GM12892 (cell line): Measurements from ENCODE around the gene TCF4.

ENCODE experiments used
- POLR2A ChIP-seq: IDR thresholded peaks from 2 replicates; pipeline ENCODE4 v1.6.1; 2011; ENCODE audit warnings: low read depth, low read length, control low read depth
- POLR2AphosphoS5 ChIP-seq: IDR thresholded peaks from 2 replicates; pipeline ENCODE4 v1.6.1; 2011; ENCODE audit warnings: low read depth, low read length, control low read depth

DNA sequence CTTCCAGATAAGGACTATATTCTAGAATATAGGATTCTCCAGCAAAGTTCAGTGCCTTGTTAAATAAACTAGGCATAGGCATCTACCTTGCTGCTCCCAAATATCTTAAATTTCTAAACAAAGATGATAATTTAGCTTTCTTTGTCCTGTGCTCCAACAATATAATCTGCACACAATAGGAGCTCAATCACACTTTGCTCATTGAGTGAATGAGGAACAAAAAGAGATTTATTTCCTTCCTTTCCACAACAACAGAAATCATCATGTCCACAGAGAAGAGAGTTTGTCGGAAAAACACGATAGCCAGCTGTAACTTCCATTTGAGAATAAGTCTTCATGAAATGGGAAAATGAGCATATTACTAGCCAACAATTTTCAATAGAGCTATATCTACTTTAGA is 256.7 kb downstream of the TCF4 start:
- TF ChIP-seq POLR2A (no peak), POLR2AphosphoS5 (no peak)
